ENCODE measurements around the gene NRP2. TPM values are rescaled to one million over a fixed set of nuclear protein-coding genes. Genes with fewer than 3 reads are reported as not detected.

The NRP2 gene
- polyA plus RNA-seq, 4 donors, result 59.2 to 105 (median 74.0) TPM

- DNase-seq (ENCODE audit: low read depth in 4 of 4, low spot score in 3 of 4), result no peak
These were observed 24.2 kb upstream of the NRP2 start for GRCh38 chr2:205658068-205658467.

DNA sequence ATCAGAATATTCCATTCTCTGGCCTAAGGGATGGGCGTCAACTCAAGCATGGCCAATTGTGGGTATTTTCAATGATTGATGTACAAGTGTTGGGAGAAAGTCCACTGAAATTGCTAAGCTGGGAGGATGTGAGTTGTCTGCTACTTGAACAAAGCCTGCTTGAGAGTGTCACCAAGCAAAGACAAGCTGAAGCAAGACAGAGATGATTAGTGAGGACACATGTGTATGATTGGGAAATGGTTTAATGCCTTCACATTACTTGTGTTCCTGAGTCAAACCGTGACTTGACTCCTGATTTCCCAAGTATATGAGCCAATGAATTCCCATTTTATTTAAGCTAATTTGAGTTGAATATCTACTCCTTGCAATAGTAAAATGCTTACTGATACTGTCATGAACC is 23.7 kb upstream of the NRP2 start:
- no peak for DNase-seq (ENCODE audit: low read depth in 4 of 4, low spot score in 3 of 4)

DNA sequence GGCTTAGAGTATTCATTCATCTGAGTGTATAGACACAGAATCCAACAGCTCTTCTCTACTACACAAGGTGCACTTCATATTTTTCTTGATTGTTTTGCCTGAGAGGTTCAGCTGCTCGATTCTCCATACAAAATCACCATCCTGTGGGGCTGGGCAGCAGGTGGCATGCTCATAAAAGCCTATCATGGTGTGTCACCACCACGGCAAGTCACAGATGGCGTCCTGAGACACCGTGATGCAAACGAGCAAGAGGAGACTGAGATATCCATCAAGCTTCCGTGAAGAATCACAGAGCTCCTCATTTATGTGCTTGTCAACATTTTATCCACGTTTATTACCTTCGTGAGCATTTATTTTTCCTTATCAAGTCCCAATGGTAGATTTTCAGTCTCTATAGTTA is 22.4 kb upstream of the NRP2 start:
- DNase-seq (ENCODE audit: low read depth in 4 of 4, low spot score in 3 of 4), result no peak

DNA sequence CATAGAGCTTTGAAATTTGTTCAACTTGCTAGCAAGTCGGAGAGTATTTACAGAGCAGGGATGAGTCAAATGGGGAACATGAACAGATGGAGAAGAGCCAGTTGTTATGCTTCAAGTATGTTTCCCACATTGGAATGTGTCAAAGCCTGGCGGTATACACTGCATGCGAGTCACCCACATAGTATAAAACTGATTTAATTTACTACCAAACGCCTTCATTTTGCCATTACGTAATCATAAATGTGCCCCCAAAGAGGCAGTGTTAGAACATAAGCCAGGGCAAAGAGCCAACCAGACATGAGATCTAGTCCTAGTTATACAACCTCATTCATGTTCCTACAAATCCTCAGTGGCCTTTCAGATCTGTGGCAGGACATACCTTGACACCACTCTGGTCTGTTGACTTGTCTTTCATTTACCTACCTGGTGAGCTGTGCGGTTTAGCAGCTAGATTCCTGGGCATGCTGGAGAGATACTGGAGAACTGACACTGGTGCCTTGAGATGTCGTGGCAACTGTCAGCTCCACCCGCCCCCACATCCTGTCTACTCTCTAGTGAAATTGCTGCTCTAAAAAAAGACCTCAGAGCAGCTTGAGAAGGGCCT is 21.7 kb upstream of the NRP2 start:
- DNase-seq (ENCODE audit: low read depth in 4 of 4, low spot score in 3 of 4), result no peak

GRCh38 chr2:205661281-205661680 is 21.0 kb upstream of the NRP2 start:
- no peak for DNase-seq (ENCODE audit: low read depth in 4 of 4, low spot score in 3 of 4)

DNA sequence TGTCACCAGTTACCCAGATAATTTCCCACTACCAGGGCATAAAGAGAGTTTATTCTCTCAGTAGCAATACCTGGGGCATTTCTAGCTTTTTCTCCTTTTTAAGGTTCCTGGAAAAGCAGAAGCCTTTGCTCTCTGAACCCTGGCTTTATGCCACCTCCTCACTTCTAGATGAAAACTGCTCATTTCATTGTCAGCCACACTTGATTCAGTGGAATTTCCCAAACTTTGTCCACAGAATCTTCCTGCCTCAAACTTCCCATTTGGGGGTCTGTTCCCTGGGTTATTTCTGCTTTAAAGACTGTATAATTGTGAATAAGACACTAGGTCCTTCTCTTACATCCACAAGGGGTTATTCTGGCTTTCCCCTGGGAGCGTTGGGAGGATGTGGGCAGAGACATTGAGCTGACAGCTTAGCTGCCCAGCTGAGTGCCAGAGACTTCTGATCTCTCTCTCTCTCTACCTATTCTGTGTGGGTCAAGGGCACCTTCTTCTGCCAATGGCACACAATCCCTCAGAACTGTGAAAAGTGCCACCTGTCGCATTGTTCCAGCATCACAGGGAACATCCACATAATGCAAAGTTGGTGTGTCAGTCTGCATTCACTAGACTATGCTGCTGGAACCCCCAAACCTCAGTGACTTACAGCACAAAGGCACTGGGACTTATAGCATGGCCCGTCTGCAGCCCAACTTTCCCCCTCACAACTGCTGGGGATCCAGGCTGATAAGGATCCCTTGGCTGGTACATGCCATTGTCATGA is 19.9 kb upstream of the NRP2 start:
- no peak for DNase-seq (ENCODE audit: low read depth in 4 of 4, low spot score in 3 of 4)

DNA sequence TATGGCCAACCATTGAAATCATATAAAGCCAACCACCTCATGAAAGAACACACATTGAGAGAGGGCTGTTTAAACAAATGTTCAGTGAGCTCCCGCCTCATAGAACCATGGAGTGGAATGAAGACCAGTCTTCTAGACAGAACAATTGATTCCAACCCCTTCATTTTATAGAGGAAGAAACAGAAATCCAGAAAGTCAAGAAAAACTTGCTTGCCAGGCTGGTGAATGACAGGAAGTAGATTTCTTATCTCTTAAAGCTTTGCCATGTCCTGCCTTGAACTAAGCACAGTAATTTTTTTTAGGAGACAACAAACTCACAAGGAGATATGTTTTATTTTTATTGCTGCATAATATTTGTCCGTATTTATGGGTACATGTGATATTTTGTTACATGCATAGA is 16.5 kb upstream of the NRP2 start:
- DNase-seq (ENCODE audit: low read depth in 4 of 4, low spot score in 3 of 4), result no peak

GRCh38 chr2:205670292-205670691 is 12.0 kb upstream of the NRP2 start:
- no peak for DNase-seq (ENCODE audit: low read depth in 4 of 4, low spot score in 3 of 4)

- no peak for DNase-seq (ENCODE audit: low read depth in 4 of 4, low spot score in 3 of 4)
These were observed 9.0 kb upstream of the NRP2 start for GRCh38 chr2:205673312-205673711.

GRCh38 chr2:205675861-205676516 is 6.3 kb upstream of the NRP2 start:
- DNase-seq (ENCODE audit: low read depth in 4 of 4, low spot score in 3 of 4), result no peak

- no peak for DNase-seq (ENCODE audit: low read depth in 4 of 4, low spot score in 3 of 4)
These were observed 3.7 kb upstream of the NRP2 start for GRCh38 chr2:205678541-205679142.

GRCh38 chr2:205679410-205680009 is 2.8 kb upstream of the NRP2 start:
- DNase-seq (ENCODE audit: low read depth in 4 of 4, low spot score in 3 of 4), result no peak

DNA sequence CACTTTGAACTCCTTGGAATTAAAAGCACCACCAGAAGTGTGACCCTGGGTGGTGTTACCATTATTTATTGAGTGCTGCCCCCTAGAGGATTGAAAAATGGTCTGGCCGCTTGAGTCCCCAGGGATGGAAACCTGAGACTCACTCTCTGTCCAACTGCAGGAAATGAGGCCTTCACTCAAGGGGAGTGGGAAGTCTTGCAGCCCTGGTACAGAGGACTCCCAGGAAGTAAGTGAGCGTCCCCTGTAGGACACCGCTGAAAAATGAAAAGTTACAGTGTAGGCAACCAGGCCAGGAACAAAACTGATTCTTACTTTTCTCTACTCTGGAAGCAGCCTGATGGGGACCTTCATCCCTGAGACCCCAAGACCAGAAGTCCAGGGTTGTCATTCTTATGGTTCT is 2.2 kb upstream of the NRP2 start:
- peak in 1 of 4 donors; percentile 84 for DNase-seq (ENCODE audit: low read depth in 4 of 4, low spot score in 3 of 4)

DNA sequence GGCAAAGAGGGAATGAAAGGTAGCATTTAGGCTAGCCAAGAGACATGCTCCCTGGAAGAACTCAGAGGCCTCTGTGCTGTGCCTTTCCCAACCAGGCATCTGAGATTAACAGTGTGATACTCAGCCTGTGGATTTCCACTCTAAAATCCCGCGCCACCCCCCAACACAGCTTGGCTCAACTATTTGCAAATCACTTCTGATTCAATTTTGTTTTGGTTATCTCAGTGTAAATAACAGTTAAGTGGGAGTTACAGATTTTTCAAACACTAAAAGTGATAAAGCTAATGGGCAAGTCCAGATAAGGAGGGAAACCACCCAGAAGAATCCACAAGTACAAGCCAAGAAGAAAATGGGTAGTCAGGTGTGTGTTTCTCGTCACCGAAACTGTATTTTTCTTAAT is 1.4 kb upstream of the NRP2 start:
- DNase-seq (ENCODE audit: low read depth in 4 of 4, low spot score in 3 of 4), result no peak

DNA sequence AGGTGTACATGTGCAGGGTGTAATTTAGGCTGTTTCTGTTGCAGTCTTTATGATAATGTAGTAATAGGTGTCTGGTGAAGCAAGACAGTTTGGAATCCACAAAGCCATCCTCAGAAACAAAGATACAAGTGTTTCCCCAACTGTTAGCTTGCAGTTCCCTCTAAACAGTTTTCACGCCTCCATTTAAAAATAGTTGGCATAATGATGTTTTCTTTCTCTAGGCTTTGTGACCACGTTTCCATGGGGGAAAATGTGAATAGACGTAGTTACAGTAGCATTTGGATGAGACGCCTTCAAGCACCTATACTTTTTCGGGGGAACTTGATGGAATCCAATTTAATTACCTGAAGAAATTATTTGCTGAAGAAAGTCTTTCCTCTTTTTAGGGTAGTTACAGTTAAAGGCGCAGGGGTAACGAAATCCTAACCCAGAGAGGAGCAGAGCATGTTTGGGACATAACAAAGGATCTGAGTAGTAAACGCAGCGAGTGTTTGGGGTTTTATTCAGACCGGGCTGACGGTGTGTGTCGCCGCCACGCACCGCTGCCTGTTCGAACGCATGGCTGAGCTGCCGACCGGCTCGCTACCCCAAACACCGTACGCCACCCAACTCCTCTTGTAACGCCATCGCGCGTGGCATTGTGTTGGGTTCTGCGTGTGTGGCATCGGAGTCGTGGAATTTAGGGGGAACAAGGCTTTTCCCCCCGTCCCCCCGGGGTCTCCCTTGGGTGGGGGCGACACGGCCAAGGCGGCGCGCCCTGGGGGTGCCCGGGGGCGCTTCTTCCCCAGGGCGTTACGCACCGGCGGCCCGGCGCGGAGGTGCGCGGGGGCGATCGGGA is 681 bp upstream of the NRP2 start:
- DNase-seq (ENCODE audit: low read depth in 4 of 4, low spot score in 3 of 4), result no peak

- no peak for DNase-seq (ENCODE audit: low read depth in 4 of 4, low spot score in 3 of 4)
These were observed 735 bp downstream of the NRP2 start for GRCh38 chr2:205682971-205683501.

- no peak for DNase-seq (ENCODE audit: low read depth in 4 of 4, low spot score in 3 of 4)
These were observed 1.4 kb downstream of the NRP2 start for GRCh38 chr2:205683502-205684367.

DNA sequence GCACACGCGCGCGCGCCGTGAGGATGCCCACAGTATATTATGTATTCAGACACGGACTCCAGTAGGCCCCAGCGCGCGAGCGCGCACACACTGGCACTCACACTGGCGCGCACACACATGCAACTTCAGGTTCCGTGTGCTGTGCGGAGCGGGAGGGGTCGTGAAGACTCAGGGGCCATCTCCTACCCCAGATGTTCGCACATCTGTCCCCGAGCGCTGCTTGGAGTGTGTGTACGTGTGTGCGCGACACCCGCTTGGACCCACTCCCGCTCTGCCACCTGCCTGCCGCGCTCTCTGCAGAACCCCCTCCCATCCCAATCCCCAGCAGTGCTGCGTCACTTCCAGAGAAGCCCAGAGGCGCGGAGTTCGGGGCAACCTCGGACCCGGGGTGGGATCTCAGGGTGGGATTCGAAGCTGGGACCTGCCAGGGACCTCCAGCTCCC is 2.6 kb downstream of the NRP2 start:
- no peak for DNase-seq (ENCODE audit: low read depth in 4 of 4, low spot score in 3 of 4)
